ENCODE data around the gene ATP8B3. TPM values are rescaled to one million over a fixed set of nuclear protein-coding genes. Genes with fewer than 3 reads are reported as not detected.

Gene ATP8B3
- total and polyA plus RNA-seq, 2 experiments from 2014 or later = 2.1 to 6.0 TPM

- Histone ChIP-seq H4K20me1 (replicated peaks; ENCODE audit: insufficient read depth) (no peaks in the 10 kb centered on the region), H3K4me2 (peak overlapping the region; percentile 87), H3K27ac (ENCODE audit: low read depth) (peak overlapping the region; percentile 86), H2AFZ (peak overlapping the region; percentile 91; the same call in 1 of the 2 replicates), H3K4me3 (peak overlapping the region; percentile 77), H3K4me1 (ENCODE audit: insufficient read depth) (no peaks in the 10 kb centered on the region), H3F3A (replicated peaks; ENCODE audit: low read depth) (0 out of 2 replicates have a peak, but pooled peaks cover 5% of the 10 kb centered on the region), H3K27me3 (ENCODE audit: insufficient read depth) (no peaks in the 10 kb centered on the region), H3K9me2 (ENCODE audit: insufficient read depth) (no peaks in the 10 kb centered on the region), H3K79me2 (replicated peaks; ENCODE audit: insufficient read depth) (no peaks in the 10 kb centered on the region), H3K36me3 (ENCODE audit: insufficient read depth) (no peaks in the 10 kb centered on the region)
- peak overlapping the region; percentile 96 for H3K27ac Mint-ChIP-seq
- DNase-seq (ENCODE audit: low spot score) (peak; percentile 98), ATAC-seq (peak; percentile 86)
- H3K36me3 Mint-ChIP-seq (ENCODE audit: low read depth) = 0 out of 3 replicates have a peak, but pooled peaks cover 3% of the 10 kb centered on the region
- peaks cover 3% of the 10 kb centered on the region; the same call in 2 of the 3 replicates for H3K4me1 Mint-ChIP-seq
- peak overlapping the region; percentile 83 for H3K4me3 Mint-ChIP-seq
- no peaks in the 10 kb centered on the region for H3K9me3 Mint-ChIP-seq
- H3K27me3 Mint-ChIP-seq (ENCODE audit: insufficient read depth, low read depth, poor library complexity) = peaks cover 20% of the 10 kb centered on the region
- TF ChIP-seq JUNB (IDR thresholded peaks at IDR 0.05; ENCODE audit: unreplicated experiment) = no peak
- TF ChIP-seq EZH2 (IDR thresholded peaks at IDR 0.05; ENCODE audit: low read depth, unreplicated experiment) = no peak
- TF ChIP-seq ETS1 (IDR thresholded peaks at IDR 0.05) = no peak
- no peak for TF ChIP-seq STAT1 (IDR thresholded peaks at IDR 0.05; ENCODE audit: unreplicated experiment)
- TF ChIP-seq ZNF114 (CRISPR knock-in tag; IDR thresholded peaks at IDR 0.05) = no peak
- no peak for TF ChIP-seq NANOG (IDR thresholded peaks at IDR 0.05; ENCODE audit: borderline replicate concordance)
- no peak for TF ChIP-seq ZNF331 (CRISPR knock-in tag; IDR thresholded peaks at IDR 0.05; ENCODE audit: low read depth)
- TF ChIP-seq EZH2phosphoT487 (IDR thresholded peaks at IDR 0.05; ENCODE audit: unreplicated experiment) = no peak
- TF ChIP-seq ZNF462 (CRISPR knock-in tag; IDR thresholded peaks at IDR 0.05) = no peak
- TF ChIP-seq REST (IDR thresholded peaks at IDR 0.05; ENCODE audit: unreplicated experiment) = no peak
- peak; percentile 56; the same call in 1 of the 2 replicates for TF ChIP-seq POLR2AphosphoS5 (IDR thresholded peaks at IDR 0.05; ENCODE audit: low read depth)
- peak; percentile 85 to 91 for TF ChIP-seq CTCF (conservative IDR thresholded peaks at IDR 0.05; ENCODE audit: low read depth in 2 of 2)
- TF ChIP-seq CREB1 (CRISPR knock-in tag; IDR thresholded peaks at IDR 0.05; ENCODE audit: low read depth) = 0 out of 2 replicates have a peak, but pooled peaks have one; percentile 34
Measured at GRCh38 chr19:1812426-1813191, 533 bp upstream of the ATP8B3 start.

Measured in GM23338 (cell line).